NT2/D1 (cell line): Measurements from ENCODE around the gene USF1.

Experiments
- SUZ12 ChIP-seq: IDR thresholded peaks from 2 replicates; pipeline ENCODE4 v1.6.1; 2011; ENCODE audit not compliant: insufficient read length, insufficient read depth; ENCODE audit errors: extremely low read depth
- YY1 ChIP-seq: IDR thresholded peaks from 2 replicates; pipeline ENCODE4 v1.6.1; 2011; ENCODE audit not compliant: insufficient read length, insufficient read depth

DNA sequence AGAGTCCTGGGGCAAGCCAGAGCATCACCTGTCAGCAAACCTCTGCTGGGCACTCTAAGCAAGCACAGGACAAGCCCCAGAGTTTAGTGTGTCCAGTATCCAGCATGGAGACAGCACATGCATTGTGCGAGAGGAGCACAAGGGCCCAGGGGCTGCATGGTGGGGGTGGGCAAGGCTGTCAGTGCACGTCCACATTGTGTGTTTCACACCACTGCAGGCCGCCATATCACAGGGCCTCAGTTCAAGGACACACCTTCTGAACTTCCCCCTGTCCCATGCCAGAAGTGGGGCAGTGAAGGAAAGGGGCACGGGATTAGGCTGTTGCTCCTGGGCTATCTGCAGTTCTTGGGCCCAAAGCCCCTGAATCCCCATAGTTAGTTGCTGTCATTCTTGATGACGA, 6.2 kb downstream of the USF1 start:
- TF ChIP-seq YY1 (no peak), SUZ12 (no peak)
